Measurements from ENCODE around the gene PSMB7.

DNA sequence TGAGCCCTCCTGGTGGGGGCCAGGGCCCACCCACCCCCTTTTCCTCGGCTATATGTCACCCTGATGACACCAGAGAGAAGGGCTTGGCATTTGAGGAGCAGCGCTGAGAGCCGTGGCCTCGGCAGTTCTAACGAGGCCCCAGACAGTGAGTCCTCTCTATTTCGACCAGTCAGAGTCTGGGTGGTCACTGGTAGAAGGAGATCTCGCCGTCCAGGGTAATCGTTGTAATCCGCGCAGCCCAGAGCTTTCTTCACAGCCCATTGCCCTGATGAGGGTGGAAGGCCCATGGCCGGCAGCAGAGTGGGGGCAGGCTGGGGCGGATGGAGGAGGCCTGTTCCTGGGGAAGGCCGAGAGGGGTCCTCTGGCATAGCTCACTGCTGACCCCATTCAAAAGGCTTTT is 70.2 kb downstream of the PSMB7 start:
- TF ChIP-seq, protein P1, sequence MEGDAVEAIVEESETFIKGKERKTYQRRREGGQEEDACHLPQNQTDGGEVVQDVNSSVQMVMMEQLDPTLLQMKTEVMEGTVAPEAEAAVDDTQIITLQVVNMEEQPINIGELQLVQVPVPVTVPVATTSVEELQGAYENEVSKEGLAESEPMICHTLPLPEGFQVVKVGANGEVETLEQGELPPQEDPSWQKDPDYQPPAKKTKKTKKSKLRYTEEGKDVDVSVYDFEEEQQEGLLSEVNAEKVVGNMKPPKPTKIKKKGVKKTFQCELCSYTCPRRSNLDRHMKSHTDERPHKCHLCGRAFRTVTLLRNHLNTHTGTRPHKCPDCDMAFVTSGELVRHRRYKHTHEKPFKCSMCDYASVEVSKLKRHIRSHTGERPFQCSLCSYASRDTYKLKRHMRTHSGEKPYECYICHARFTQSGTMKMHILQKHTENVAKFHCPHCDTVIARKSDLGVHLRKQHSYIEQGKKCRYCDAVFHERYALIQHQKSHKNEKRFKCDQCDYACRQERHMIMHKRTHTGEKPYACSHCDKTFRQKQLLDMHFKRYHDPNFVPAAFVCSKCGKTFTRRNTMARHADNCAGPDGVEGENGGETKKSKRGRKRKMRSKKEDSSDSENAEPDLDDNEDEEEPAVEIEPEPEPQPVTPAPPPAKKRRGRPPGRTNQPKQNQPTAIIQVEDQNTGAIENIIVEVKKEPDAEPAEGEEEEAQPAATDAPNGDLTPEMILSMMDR (IDR thresholded peaks at IDR 0.05) = no peak
- TF ChIP-seq POLR2A (IDR thresholded peaks at IDR 0.05) = no peak
